ENCODE data around the gene BHLHE23. TPM values are rescaled to one million over a fixed set of nuclear protein-coding genes. Genes with fewer than 3 reads are reported as not detected.

The BHLHE23 gene
- total and polyA plus RNA-seq, 2 donors from 2014 or later: not detected

DNA sequence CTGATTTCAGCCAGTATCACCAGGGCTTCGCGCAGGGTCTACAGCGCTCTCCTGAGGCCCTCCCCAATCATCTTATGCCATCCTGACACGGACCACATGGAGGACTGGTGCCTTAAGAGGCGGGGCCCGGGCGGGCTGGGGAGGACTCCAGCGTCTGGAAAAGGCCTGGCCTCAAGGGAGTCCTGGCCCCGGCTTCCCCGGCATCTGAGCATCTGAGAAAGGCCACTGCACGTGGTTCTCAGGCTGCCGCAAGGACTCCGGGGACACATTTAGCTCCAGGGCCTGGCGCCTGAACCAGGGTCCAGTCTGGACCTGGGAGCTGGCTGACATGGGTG, 21.4 kb downstream of the BHLHE23 start:
- no peaks in the 10 kb centered on the region for H3K9me3 ChIP-seq (ENCODE audit: control insufficient read depth in 2 of 3, insufficient read depth in 1 of 3, low read length in 3 of 3)
- FAIRE-seq (no peak), DNase-seq (no peak)
- H3K36me3 ChIP-seq (ENCODE audit: control insufficient read depth in 2 of 3, insufficient read depth in 3 of 3, low read length in 3 of 3): no peaks in the 10 kb centered on the region
- peaks cover 3% of the 10 kb centered on the region for H3K27me3 ChIP-seq (ENCODE audit: control insufficient read depth, insufficient read depth, low read length)
- intact Hi-C loops (cut with DNase I): no loop called here
- H3K27ac ChIP-seq (ENCODE audit: low read depth in 2 of 2, low read length in 2 of 2): no peak overlapping the region
- TF ChIP-seq, protein P1, sequence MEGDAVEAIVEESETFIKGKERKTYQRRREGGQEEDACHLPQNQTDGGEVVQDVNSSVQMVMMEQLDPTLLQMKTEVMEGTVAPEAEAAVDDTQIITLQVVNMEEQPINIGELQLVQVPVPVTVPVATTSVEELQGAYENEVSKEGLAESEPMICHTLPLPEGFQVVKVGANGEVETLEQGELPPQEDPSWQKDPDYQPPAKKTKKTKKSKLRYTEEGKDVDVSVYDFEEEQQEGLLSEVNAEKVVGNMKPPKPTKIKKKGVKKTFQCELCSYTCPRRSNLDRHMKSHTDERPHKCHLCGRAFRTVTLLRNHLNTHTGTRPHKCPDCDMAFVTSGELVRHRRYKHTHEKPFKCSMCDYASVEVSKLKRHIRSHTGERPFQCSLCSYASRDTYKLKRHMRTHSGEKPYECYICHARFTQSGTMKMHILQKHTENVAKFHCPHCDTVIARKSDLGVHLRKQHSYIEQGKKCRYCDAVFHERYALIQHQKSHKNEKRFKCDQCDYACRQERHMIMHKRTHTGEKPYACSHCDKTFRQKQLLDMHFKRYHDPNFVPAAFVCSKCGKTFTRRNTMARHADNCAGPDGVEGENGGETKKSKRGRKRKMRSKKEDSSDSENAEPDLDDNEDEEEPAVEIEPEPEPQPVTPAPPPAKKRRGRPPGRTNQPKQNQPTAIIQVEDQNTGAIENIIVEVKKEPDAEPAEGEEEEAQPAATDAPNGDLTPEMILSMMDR (IDR thresholded peaks at IDR 0.05; ENCODE audit: borderline replicate concordance, extremely low read depth, insufficient read depth): no peak
- no peak overlapping the region for H3K9ac ChIP-seq (ENCODE audit: low read length in 3 of 3)
- no peaks in the 10 kb centered on the region for H3K4me1 ChIP-seq (ENCODE audit: control insufficient read depth in 2 of 3, insufficient read depth in 2 of 3, low read depth in 1 of 3, low read length in 3 of 3)
- H3K4me3 ChIP-seq (ENCODE audit: low read length in 3 of 3): no peak overlapping the region

DNA sequence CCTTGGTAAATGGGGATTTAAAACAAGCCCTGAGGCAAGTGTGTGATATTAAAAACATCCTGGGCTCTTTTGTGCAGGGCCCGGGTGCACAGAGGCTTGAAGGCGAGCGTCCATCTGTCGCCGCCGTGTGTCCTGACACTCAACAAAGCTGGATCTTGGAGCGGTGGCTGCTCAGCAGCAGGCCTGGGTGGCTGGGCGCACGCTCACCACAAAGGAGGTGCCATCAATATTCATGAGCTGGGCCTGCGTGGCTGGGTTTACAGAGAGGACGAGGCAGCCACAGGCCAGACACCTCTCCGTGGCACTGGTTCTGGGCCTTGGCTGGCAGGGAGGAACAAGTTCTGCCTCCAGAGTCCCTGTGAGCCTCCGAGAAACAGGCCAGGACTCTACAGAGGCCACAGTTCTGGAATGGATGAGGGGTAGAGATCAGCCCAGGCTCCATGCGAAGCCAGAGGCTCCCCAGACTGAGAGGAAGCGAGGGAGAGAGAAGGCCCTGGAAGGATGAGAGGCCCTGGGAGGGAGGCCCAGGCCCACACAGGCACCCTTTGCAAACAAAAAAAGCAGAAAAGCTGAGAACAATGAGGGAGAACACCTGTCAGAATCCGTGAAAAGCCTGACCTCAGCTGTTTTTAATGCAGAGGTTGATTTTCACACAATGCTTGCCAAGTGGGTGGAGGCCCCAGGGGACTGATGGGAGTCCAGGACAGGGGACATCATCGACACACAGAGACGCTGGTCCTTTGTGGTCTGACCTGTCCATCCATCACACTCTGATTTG, 21.9 kb downstream of the BHLHE23 start:
- FAIRE-seq (no peak), DNase-seq (no peak)
- no peak overlapping the region for H3K9ac ChIP-seq (ENCODE audit: low read length in 3 of 3)
- H3K27me3 ChIP-seq (ENCODE audit: control insufficient read depth, insufficient read depth, low read length): peaks cover 3% of the 10 kb centered on the region
- no peaks in the 10 kb centered on the region for H3K36me3 ChIP-seq (ENCODE audit: control insufficient read depth in 2 of 3, insufficient read depth in 3 of 3, low read length in 3 of 3)
- no peak overlapping the region for H3K27ac ChIP-seq (ENCODE audit: low read depth in 2 of 2, low read length in 2 of 2)
- TF ChIP-seq, protein P1 (IDR thresholded peaks at IDR 0.05; ENCODE audit: borderline replicate concordance, extremely low read depth, insufficient read depth): no peak
- no peaks in the 10 kb centered on the region for H3K4me1 ChIP-seq (ENCODE audit: control insufficient read depth in 2 of 3, insufficient read depth in 2 of 3, low read depth in 1 of 3, low read length in 3 of 3)
- no peak overlapping the region for H3K4me3 ChIP-seq (ENCODE audit: low read length in 3 of 3)
- no peaks in the 10 kb centered on the region for H3K9me3 ChIP-seq (ENCODE audit: control insufficient read depth in 2 of 3, insufficient read depth in 1 of 3, low read length in 3 of 3)
- intact Hi-C loops (cut with DNase I): no loop called here

DNA sequence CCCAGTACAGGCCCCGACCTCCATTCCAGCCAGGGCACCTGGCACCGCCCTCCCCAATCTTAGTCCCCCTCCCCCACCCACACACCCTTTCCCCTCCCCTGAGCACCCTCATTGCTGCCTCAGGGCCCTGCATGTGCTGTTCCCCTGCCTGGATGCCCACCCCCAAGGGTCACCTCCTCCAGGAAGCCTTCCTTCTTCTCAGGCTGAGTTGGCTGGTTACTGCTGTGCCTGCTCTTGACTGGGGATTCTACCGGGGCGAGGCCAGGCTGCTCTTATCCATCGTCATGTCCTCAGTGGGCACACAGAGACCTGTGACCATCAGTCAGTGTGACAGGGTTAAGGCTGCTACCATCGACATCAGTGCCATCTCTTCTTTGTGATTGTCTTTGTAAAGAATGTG, 23.6 kb downstream of the BHLHE23 start:
- intact Hi-C loops (cut with DNase I): no loop called here
- DNase-seq: no peak
- H3K9me3 ChIP-seq (ENCODE audit: control insufficient read depth in 2 of 3, insufficient read depth in 1 of 3, low read length in 3 of 3): no peaks in the 10 kb centered on the region
- peaks cover 11% of the 10 kb centered on the region for H3K27me3 ChIP-seq (ENCODE audit: control insufficient read depth, insufficient read depth, low read length)
- H3K27ac ChIP-seq (ENCODE audit: low read depth in 2 of 2, low read length in 2 of 2): no peak overlapping the region
- no peak overlapping the region for H3K4me3 ChIP-seq (ENCODE audit: low read length in 3 of 3)
- TF ChIP-seq, protein P1 (IDR thresholded peaks at IDR 0.05; ENCODE audit: borderline replicate concordance, extremely low read depth, insufficient read depth): no peak
- no peak overlapping the region for H3K9ac ChIP-seq (ENCODE audit: low read length in 3 of 3)
- FAIRE-seq: no peak
- no peaks in the 10 kb centered on the region for H3K4me1 ChIP-seq (ENCODE audit: control insufficient read depth in 2 of 3, insufficient read depth in 2 of 3, low read depth in 1 of 3, low read length in 3 of 3)
- no peaks in the 10 kb centered on the region for H3K36me3 ChIP-seq (ENCODE audit: control insufficient read depth in 2 of 3, insufficient read depth in 3 of 3, low read length in 3 of 3)

All from kidney (tissue), 14 donors.